Ascending aorta (tissue), 2 donors: Measurements from ENCODE around the gene MRPL41. TPM values are rescaled to one million over a fixed set of nuclear protein-coding genes. Genes with fewer than 3 reads are reported as not detected.

Experiments used
- DNase-seq, 2 donors: peaks; one replicate each; pipeline ENCODE4 v3.0.0-alpha.2; 2019; ENCODE audit warnings: low spot score in 2 of 2
- H3K27ac ChIP-seq, 2 donors: fragments of 200-600 bp; sonication (generic); one replicate each; pipeline ENCODE4 v1.5.1; 2016 to 2017; ENCODE audit warnings: mild to moderate bottlenecking in 1 of 2
- H3K27me3 ChIP-seq: fragments of 200-600 bp; sonication (generic); one replicate; pipeline ENCODE4 v1.5.1; 2017
- H3K36me3 ChIP-seq, 2 donors: fragments of 200-600 bp; sonication (generic); one replicate each; pipeline ENCODE4 v1.5.1; 2016
- H3K4me1 ChIP-seq, 2 donors: fragments of 200-600 bp; sonication (generic); one replicate each; pipeline ENCODE4 v1.5.1; 2016 to 2017; ENCODE audit warnings: mild to moderate bottlenecking in 1 of 2
- H3K4me3 ChIP-seq, 2 donors: fragments of 200-600 bp; sonication (generic); one replicate each; pipeline ENCODE4 v1.5.1; 2016 to 2017; ENCODE audit warnings: mild to moderate bottlenecking in 1 of 2
- H3K9me3 ChIP-seq, 2 donors: fragments of 200-600 bp; sonication (generic); one replicate each; pipeline ENCODE4 v1.5.1; 2016
- intact Hi-C: fragments of 100-400 bp; cut with DNase I; formaldehyde crosslinking; loops from one replicate; pipeline ENCODE4 v1.15.1; 2023
- total RNA-seq: library from RNA; depleted of rRNA; stranded (reverse); fragments of >200 nt; gene quantifications from one replicate; pipeline ENCODE4 v1.1.0, GENCODE V29; 2016
- TF ChIP-seq, protein P1 (sequence below), 3 experiments: fragments of 200-600 bp in 2 of 3; fragments of 450-650 bp in 1 of 3; sonication (generic) in 2 of 3; IDR thresholded peaks; one replicate each; pipeline ENCODE4 v1.5.1; 2016 to 2019; ENCODE audit warnings: antibody characterized with exemption in 3 of 3, mild to moderate bottlenecking in 1 of 3, moderate library complexity in 1 of 3

Gene MRPL41
- total RNA-seq, 1 donor from 2014 or later, result 121 TPM

DNA sequence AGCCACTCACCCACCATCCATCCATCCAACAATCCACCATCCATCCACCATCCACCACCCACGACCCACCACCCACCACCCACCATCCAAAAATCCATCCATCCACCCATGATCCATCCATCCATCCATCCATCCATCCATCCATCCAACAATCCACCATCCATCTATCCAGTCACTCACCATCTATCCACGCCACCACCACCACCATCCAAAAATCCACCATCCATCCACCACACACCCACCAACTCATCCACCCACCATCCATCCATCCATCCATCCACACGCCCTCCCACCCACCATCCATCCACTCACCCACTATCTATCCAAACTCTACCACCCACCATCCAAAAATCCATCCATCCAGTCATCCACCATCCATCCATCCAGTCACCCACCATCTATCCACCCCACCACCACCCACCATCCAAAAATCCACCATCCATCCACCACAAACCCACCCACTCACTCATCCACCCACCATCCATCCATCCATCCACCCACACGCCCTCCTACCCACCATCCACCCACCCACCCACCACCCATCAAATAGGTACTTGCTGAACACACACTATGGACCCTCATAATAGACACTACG is 18.0 kb downstream of the MRPL41 start:
- Histone ChIP-seq H3K4me1 (no peaks in the 10 kb centered on the region), H3K9me3 (no peaks in the 10 kb centered on the region), H3K27me3 (no peaks in the 10 kb centered on the region), H3K4me3 (no peak overlapping the region), H3K27ac (no peak overlapping the region), H3K36me3 (peaks cover 25 to 30% of the 10 kb centered on the region in 2 donors)
- TF ChIP-seq, protein P1, sequence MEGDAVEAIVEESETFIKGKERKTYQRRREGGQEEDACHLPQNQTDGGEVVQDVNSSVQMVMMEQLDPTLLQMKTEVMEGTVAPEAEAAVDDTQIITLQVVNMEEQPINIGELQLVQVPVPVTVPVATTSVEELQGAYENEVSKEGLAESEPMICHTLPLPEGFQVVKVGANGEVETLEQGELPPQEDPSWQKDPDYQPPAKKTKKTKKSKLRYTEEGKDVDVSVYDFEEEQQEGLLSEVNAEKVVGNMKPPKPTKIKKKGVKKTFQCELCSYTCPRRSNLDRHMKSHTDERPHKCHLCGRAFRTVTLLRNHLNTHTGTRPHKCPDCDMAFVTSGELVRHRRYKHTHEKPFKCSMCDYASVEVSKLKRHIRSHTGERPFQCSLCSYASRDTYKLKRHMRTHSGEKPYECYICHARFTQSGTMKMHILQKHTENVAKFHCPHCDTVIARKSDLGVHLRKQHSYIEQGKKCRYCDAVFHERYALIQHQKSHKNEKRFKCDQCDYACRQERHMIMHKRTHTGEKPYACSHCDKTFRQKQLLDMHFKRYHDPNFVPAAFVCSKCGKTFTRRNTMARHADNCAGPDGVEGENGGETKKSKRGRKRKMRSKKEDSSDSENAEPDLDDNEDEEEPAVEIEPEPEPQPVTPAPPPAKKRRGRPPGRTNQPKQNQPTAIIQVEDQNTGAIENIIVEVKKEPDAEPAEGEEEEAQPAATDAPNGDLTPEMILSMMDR (IDR thresholded peaks at IDR 0.05), result no peak
- intact Hi-C loops, result no loop called here
- no peak for DNase-seq

DNA sequence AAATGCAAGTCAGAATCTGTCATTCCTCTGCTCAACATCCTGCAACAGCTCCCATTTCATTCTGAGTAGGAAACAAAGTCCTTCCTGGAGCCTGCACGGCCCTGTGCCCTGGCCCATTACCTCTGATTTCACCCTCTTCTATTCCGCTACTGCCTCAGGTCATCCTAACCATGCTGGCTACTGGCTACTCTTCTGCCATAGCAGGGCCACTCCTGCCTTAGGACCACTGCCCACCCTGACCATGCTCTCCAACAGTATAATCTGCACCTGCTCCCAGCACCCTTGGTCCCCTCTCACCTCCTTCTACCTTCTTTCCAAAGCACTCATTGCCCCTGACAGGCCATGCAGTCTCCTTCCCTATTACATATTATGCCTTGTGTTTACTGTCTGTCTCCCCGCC is 18.9 kb downstream of the MRPL41 start:
- intact Hi-C loops, result no loop called here
- TF ChIP-seq, protein P1 (IDR thresholded peaks at IDR 0.05), result no peak
- no peak overlapping the region for H3K4me3 ChIP-seq
- DNase-seq, result no peak
- no peaks in the 10 kb centered on the region for H3K4me1 ChIP-seq
- H3K36me3 ChIP-seq, result peaks cover 22 to 32% of the 10 kb centered on the region in 2 donors
- H3K9me3 ChIP-seq, result no peaks in the 10 kb centered on the region
- H3K27me3 ChIP-seq, result no peaks in the 10 kb centered on the region
- H3K27ac ChIP-seq, result no peak overlapping the region

DNA sequence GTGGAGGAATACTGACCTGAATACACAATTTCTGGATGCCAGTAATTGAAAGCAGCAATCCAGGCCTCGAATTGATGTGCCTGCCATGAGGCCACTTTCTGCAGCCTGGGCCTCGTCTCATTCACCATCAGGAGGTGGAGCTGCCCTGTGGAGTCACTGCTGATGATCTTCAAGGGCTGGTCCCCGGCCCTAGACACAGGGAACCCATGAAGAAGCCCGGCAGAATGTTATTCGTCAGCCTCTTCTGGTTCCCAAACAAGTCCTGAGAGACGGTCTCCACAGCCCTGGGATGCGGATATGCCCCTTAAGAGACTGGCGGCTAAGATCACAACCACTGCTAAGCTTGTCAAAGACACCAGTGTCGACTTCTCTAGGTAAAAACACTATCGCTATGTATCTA is 22.5 kb downstream of the MRPL41 start:
- Histone ChIP-seq H3K27ac (no peak overlapping the region), H3K36me3 (peaks cover 22 to 32% of the 10 kb centered on the region in 2 donors), H3K9me3 (no peaks in the 10 kb centered on the region), H3K4me3 (no peak overlapping the region), H3K27me3 (no peaks in the 10 kb centered on the region), H3K4me1 (peaks cover 0 to 16% of the 10 kb centered on the region in 2 donors)
- intact Hi-C loops, result no loop called here
- no peak for DNase-seq
- TF ChIP-seq, protein P1 (IDR thresholded peaks at IDR 0.05), result no peak

DNA sequence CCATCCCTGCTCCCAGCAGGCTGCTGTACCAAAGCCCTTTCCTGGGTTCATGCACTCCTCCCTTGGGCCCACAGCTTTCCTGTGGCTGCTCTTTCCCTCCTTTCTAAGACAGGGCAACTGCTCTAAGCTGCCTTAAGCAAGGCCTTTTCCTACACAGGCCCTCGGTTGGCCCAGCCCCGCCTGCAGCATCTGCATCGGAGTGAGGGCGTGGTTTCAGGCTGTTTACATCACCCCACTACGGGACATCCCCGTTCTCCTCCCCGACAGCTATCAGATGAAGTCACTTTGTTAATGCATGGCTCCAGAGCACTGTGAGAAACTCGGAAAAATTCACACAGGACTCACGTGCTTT is 23.7 kb downstream of the MRPL41 start:
- H3K4me1 ChIP-seq, result peaks cover 0 to 18% of the 10 kb centered on the region in 2 donors

DNA sequence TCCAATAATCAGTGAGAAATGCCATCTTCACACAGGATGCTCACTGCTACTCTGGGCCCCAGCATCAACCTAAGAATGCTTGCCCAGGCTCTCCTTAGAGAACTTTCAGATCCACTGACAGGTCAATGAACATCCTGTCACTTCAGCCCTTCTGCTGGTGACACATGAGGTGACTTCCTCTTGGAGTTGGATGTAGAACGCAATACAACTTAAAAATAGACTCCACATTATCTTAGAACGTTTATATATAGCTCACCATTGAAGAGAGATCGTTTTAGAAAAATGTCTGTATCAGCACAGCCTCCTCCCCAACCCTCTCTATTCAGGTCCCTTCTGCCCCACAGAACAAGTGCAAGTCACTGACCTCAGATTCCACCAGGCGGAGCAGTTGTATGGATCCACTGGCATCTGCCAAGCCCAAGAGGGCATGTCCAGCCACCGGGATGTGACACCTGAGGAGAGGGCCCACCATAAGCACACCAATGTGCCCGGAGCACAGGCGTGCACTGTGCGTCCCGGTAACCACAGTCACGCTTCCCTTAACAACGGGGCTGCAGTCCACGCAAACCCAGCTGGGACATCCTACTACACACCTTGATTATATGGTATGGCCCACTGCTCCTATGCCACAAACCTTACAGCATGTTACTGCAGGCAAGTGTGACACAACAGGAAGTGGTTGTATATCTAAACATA is 24.2 kb downstream of the MRPL41 start:
- Histone ChIP-seq H3K36me3 (peaks cover 22 to 32% of the 10 kb centered on the region in 2 donors), H3K4me1 (peaks cover 0 to 18% of the 10 kb centered on the region in 2 donors)

More for the DNA sequence above, 23.7 kb downstream of the MRPL41 start:
- Histone ChIP-seq H3K27ac (no peak overlapping the region), H3K9me3 (no peaks in the 10 kb centered on the region), H3K4me3 (no peak overlapping the region), H3K27me3 (no peaks in the 10 kb centered on the region), H3K36me3 (peaks cover 22 to 32% of the 10 kb centered on the region in 2 donors)
- DNase-seq, result no peak
- intact Hi-C loops, result no loop called here
- TF ChIP-seq, protein P1 (IDR thresholded peaks at IDR 0.05), result no peak

More for the DNA sequence above, 24.2 kb downstream of the MRPL41 start:
- intact Hi-C loops, result no loop called here
- TF ChIP-seq, protein P1 (IDR thresholded peaks at IDR 0.05), result no peak
- Histone ChIP-seq H3K27me3 (no peaks in the 10 kb centered on the region), H3K27ac (no peak overlapping the region), H3K4me3 (no peak overlapping the region), H3K9me3 (no peaks in the 10 kb centered on the region)
- no peak for DNase-seq
